GM12801 (cell line): ENCODE measurements around the gene USP7.

Experiments
- TF ChIP-seq, protein P1 (sequence below): IDR thresholded peaks from one replicate; pipeline ENCODE4 v1.5.1; 2011; ENCODE audit warnings: control low read depth; ENCODE audit not compliant: insufficient read length; ENCODE audit errors: extremely low read depth

The USP7 gene

DNA sequence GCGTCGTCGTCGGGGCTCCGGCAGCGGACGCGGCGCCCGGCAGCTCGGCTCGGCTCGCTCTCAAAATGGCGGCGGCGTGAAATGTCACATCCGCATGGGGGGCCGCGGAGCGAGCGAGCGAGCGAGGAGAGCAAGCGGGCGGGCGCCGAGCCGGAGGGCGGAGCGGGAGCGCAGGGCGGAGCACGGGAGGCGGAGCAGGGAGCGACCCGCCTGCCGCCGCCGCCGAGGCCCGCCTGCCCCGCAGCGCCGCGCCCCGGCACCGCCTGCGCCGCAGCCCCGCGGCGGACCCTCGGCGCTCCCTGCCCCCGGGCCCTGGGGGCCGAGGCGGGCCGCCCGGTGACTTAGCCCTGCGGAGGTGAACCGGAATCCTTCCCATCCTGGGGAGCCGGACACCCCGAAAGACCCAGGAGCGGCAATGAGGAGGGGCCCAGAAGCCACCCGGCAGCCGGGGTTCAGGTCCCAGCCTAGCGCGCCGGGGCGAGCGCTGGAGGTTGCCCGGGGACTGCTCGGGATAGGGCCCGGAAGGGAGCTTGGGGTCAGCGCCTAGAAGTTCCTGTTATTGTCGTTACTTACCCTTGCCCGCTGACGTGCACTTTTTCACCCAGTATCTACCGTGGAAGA is at the start of gene USP7:
Gene USP7 (minus strand): TSS at position 86 of the 621 bp plus-strand sequence. CDS start 621 bp downstream, outside the sequence.
- TF ChIP-seq, protein P1, sequence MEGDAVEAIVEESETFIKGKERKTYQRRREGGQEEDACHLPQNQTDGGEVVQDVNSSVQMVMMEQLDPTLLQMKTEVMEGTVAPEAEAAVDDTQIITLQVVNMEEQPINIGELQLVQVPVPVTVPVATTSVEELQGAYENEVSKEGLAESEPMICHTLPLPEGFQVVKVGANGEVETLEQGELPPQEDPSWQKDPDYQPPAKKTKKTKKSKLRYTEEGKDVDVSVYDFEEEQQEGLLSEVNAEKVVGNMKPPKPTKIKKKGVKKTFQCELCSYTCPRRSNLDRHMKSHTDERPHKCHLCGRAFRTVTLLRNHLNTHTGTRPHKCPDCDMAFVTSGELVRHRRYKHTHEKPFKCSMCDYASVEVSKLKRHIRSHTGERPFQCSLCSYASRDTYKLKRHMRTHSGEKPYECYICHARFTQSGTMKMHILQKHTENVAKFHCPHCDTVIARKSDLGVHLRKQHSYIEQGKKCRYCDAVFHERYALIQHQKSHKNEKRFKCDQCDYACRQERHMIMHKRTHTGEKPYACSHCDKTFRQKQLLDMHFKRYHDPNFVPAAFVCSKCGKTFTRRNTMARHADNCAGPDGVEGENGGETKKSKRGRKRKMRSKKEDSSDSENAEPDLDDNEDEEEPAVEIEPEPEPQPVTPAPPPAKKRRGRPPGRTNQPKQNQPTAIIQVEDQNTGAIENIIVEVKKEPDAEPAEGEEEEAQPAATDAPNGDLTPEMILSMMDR, result no peak

DNA sequence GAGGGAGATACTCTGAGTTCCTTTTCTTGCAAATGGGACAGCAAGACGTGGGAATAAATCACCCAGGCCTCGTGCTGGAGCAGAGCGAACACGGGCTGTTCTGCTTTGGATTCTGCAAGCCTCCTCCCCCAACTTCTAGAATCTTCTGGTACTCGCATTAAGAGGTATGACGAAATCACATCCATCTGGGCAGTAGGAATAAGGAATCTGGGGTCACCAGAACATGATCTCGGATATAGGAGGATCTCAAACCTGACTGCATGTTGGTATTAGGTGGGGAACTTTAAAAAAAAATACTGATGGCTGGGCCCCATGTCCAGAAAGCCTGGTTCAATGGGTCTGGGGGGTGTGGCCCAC is 49.8 kb upstream of the USP7 start:
- TF ChIP-seq, protein P1, result no peak

DNA sequence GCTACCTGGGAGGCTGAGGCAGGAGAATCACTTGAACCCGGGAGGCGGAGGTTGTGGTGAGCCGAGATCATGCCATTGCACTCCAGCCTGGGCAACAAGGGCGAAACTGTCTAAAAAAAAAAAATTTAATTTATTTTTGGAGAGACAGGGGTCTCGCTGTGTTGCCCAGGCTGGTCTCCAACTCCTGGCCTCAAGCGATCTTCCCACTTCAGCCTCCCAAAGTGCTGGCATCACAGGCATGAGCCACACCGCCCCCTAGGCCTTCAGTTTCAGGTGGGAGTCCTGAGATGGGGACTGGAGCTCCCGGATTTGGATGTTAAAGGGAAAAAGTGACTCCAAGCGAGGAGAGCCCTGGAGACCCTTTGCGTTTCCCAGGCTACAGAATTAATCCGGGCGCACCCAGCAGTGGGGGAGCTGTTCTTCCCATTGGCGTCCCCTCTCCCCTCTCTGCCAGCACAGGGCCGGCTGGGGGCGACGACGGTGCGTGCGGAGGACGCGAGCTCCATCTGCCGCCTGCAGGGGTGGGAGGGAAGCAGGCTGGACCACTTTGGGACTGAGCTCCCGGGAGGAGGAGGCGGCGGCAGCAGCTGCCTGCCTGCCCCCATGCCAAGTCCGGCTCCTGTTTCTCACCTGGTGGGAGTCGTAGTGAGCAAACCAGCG is 49.3 kb upstream of the USP7 start:
- TF ChIP-seq, protein P1, result no peak

DNA sequence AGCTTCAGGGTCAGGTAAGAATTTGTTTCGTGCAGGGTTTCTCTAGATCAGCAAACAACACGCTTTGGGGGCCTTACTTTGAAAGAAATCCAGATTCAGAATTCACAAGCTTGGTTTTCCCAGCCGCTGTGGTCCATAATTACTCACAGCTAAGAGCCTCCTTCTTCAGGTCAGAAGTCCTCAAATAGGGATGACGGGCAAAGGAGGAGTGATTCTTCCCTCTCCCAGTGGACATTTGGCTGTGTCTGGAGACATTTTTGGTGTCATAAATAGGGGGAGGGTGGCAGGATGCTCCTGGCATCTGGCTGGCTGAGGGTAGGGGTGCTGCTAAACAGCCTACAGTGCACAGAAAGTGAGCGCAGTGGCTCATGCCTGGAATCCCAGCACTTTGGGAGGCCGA is 48.6 kb upstream of the USP7 start:
- TF ChIP-seq, protein P1, result no peak

DNA sequence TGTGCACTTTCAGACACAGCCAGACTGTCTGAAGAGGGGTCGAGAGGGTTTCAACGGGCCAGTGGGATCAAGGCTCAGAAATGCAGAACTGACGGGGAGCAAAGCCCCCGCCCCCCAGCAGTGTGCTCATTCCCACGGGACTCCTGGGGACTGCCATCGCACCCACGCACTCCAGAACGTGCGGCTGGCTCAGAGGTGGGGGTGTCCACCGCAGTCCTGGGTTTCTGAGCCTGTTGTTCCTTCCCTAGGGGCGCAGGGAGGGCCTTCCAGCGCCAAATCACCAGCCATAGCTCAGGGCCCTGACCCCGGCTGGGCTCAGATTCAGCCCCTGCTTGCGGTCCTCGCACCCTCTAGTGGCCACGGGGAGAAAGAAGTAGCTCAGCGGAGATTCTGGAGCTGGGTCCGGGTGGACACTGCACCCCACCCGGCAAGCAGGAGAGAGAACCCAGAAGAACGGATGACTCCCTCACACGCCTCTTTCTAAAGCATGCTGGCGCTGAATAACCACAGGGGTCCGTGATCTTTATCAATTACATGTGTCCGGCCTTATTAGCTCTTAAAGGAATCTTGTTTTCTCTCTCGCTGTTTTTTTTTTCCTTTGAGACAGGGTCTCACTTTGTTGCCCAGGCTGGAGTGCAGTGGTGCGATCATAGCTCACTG is 45.0 kb upstream of the USP7 start:
- TF ChIP-seq, protein P1, result no peak

DNA sequence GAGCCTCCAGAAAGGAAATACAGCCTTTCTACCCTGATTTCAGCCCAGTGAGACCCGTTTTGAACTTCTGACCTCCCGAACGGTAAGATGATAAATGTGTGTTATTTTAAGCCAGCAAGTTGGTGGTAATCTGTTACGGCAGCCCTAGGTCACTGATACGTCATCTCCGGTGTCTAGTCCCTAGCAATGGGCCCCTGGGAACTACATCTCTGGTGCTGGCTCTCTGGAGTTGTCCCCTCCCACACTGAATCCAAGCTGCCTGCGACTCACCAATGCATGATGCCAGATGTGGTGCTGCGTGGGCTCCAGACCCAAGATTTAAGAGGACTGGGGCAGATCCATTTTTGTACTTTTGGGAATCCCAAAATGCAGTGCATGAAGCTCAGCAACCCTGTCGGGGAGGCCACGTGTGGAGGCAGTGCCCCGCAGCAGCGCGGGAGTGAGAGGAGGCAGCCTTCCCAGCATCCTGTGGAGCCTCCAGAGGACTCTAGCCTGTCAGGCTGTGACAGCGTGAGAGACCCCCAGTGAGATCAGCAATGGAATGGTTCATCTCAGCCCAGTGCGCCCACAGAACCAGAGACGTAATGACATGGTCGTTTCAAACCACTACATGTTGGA is 43.6 kb upstream of the USP7 start:
- TF ChIP-seq, protein P1, result no peak

DNA sequence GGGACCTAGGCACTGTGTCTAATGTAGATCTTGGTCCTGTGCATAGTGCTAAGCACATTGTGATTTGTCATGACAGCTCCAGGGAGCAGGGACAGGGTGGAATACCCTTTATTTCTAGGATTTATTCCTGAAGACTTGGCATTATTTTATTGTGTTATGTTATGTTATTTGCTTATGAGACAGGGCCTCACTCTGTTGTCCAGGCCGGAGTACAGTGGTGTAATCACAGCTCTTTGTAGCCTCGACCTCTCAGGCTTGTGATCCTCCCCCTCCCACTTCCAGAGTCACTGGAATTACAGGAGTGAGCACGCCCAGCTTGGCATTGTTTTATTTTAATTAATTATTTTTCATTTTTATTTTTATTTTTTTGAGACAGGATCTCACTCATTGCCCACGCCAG is 40.5 kb upstream of the USP7 start:
- TF ChIP-seq, protein P1, result no peak
